HEK293 (cell line): Measurements from ENCODE around the gene ZFP3.
"Not testable (repeated sequence)": the region's sequence is repeated elsewhere in the genome, so short reads cannot be mapped to it uniquely, and the experiment has no call there.

Experiments
- BCL6B ChIP-seq: fragments of 450-650 bp; formaldehyde crosslinking; IDR thresholded peaks from 2 replicates; pipeline ENCODE4 v1.5.1; 2017; ENCODE audit warnings: missing biosample characterization, missing genetic modification characterization
- ZNF175 ChIP-seq: fragments of 450-650 bp; formaldehyde crosslinking; IDR thresholded peaks from 2 replicates; pipeline ENCODE4 v1.5.1; 2016; ENCODE audit warnings: missing biosample characterization, missing genetic modification characterization
- ZNF433 ChIP-seq: fragments of 450-650 bp; formaldehyde crosslinking; IDR thresholded peaks from 2 replicates; pipeline ENCODE4 v1.5.1; 2016; ENCODE audit warnings: missing biosample characterization, missing genetic modification characterization, low read depth
- ZNF473 ChIP-seq: fragments of 450-650 bp; formaldehyde crosslinking; IDR thresholded peaks from 2 replicates; pipeline ENCODE4 v1.5.1; 2017; ENCODE audit warnings: missing biosample characterization, missing genetic modification characterization
- ZNF558 ChIP-seq: fragments of 450-650 bp; formaldehyde crosslinking; IDR thresholded peaks from 2 replicates; pipeline ENCODE4 v1.5.1; 2016; ENCODE audit warnings: missing biosample characterization, missing genetic modification characterization
- ZNF785 ChIP-seq: fragments of 450-650 bp; formaldehyde crosslinking; IDR thresholded peaks from 2 replicates; pipeline ENCODE4 v1.5.1; 2016; ENCODE audit warnings: missing biosample characterization, missing genetic modification characterization
- TF ChIP-seq, protein P1 (sequence below): fragments of 450-650 bp; formaldehyde crosslinking; IDR thresholded peaks from 2 replicates; pipeline ENCODE4 v1.5.1; 2016; ENCODE audit warnings: missing biosample characterization, missing genetic modification characterization
- TF ChIP-seq, protein P2 (sequence below): fragments of 450-650 bp; formaldehyde crosslinking; conservative IDR thresholded peaks from 2 replicates; pipeline ENCODE4 v1.5.1; 2016; ENCODE audit warnings: low read depth, missing biosample characterization, missing genetic modification characterization

GRCh38 chr17:5132503-5133225, 54.4 kb downstream of the ZFP3 start:
- TF ChIP-seq, protein P1, sequence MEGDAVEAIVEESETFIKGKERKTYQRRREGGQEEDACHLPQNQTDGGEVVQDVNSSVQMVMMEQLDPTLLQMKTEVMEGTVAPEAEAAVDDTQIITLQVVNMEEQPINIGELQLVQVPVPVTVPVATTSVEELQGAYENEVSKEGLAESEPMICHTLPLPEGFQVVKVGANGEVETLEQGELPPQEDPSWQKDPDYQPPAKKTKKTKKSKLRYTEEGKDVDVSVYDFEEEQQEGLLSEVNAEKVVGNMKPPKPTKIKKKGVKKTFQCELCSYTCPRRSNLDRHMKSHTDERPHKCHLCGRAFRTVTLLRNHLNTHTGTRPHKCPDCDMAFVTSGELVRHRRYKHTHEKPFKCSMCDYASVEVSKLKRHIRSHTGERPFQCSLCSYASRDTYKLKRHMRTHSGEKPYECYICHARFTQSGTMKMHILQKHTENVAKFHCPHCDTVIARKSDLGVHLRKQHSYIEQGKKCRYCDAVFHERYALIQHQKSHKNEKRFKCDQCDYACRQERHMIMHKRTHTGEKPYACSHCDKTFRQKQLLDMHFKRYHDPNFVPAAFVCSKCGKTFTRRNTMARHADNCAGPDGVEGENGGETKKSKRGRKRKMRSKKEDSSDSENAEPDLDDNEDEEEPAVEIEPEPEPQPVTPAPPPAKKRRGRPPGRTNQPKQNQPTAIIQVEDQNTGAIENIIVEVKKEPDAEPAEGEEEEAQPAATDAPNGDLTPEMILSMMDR (tag by site-specific recombination): not testable (repeated sequence)
- not testable (repeated sequence) for TF ChIP-seq ZNF473; ZNF785 (tag by site-specific recombination); ZNF175 (tag by site-specific recombination); ZNF433 (tag by site-specific recombination); BCL6B; ZNF558 (tag by site-specific recombination)
- TF ChIP-seq, protein P2, sequence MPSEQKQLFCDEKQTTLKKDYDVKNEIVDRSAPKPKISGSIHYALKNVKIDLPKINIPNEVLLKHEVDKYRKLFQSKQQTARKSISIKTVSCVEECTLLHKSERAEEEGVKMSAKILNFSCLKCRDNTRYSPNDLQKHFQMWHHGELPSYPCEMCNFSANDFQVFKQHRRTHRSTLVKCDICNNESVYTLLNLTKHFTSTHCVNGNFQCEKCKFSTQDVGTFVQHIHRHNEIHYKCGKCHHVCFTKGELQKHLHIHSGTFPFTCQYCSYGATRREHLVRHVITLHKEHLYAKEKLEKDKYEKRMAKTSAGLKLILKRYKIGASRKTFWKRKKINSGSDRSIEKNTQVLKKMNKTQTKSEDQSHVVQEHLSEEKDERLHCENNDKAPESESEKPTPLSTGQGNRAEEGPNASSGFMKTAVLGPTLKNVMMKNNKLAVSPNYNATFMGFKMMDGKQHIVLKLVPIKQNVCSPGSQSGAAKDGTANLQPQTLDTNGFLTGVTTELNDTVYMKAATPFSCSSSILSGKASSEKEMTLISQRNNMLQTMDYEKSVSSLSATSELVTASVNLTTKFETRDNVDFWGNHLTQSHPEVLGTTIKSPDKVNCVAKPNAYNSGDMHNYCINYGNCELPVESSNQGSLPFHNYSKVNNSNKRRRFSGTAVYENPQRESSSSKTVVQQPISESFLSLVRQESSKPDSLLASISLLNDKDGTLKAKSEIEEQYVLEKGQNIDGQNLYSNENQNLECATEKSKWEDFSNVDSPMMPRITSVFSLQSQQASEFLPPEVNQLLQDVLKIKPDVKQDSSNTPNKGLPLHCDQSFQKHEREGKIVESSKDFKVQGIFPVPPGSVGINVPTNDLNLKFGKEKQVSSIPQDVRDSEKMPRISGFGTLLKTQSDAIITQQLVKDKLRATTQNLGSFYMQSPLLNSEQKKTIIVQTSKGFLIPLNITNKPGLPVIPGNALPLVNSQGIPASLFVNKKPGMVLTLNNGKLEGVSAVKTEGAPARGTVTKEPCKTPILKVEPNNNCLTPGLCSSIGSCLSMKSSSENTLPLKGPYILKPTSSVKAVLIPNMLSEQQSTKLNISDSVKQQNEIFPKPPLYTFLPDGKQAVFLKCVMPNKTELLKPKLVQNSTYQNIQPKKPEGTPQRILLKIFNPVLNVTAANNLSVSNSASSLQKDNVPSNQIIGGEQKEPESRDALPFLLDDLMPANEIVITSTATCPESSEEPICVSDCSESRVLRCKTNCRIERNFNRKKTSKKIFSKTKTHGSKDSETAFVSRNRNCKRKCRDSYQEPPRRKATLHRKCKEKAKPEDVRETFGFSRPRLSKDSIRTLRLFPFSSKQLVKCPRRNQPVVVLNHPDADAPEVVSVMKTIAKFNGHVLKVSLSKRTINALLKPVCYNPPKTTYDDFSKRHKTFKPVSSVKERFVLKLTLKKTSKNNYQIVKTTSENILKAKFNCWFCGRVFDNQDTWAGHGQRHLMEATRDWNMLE: not testable (repeated sequence)
